HG03045 (cell line): Measurements from ENCODE around the gene DUS3L.
"Not testable (repeated sequence)": the region's sequence is repeated elsewhere in the genome, so short reads cannot be mapped to it uniquely, and the experiment has no call there.

Experiments used
- ATAC-seq: cut with Tn5 transposase; IDR thresholded peaks from one replicate; pipeline ENCODE4 v1.9.1; 2021; ENCODE audit warnings: mild to moderate bottlenecking, moderate library complexity; ENCODE audit not compliant: unreplicated experiment

The DUS3L gene

GRCh38 chr19:5775668-5776309, 15.2 kb downstream of the DUS3L start:
- no peak for ATAC-seq

DNA sequence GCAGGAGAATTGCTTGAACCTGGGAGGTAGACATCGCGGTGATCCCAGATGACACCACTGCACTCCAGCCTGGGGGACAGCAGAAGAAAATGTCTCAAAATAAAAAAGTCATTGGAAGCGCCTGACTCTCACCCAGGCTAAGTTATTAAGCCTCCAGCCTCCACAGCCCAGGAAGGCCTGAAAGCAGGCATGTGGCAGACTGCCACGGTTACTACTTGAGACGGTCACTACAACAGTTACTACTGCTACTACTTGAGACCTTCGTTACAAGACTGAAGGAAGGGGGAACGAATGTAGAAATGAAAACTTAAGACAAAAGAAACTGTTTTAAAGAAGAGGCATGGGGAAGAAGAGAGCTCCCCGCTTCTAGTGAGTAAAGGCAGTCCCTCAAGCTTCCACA, 16.0 kb downstream of the DUS3L start:
- no peak for ATAC-seq

DNA sequence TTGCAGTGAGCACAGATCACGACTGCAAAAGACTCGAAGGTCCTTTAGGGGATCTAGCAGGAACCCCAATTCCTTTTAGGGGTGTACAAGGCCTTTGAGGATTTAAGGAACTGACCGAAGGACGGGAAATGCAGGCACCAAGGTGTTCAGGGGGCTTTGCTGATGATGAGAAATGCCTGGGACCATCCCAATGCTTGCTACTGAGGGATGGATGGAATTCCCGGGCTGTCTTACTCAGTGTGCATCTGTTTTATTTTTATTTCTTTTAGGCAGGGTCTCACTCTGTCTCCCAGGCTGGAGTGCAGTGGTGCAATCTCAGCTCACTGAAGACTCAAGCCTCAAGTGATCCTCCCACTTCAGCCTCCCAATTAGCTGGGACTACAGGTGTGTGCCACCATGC, 17.7 kb downstream of the DUS3L start:
- ATAC-seq: no peak

GRCh38 chr19:5772416-5772815, 18.5 kb downstream of the DUS3L start:
- ATAC-seq: no peak

GRCh38 chr19:5767949-5768348, 23.0 kb downstream of the DUS3L start:
- ATAC-seq: no peak

GRCh38 chr19:5765220-5765619, 25.7 kb downstream of the DUS3L start:
- ATAC-seq: no peak

- no peak for ATAC-seq
Measured at GRCh38 chr19:5762608-5763217, 28.2 kb downstream of the DUS3L start.

GRCh38 chr19:5753743-5754142, 37.2 kb downstream of the DUS3L start:
- no peak for ATAC-seq

GRCh38 chr19:5751709-5752108, 39.3 kb downstream of the DUS3L start:
- ATAC-seq: no peak

GRCh38 chr19:5749505-5749904, 41.5 kb downstream of the DUS3L start:
- no peak for ATAC-seq

DNA sequence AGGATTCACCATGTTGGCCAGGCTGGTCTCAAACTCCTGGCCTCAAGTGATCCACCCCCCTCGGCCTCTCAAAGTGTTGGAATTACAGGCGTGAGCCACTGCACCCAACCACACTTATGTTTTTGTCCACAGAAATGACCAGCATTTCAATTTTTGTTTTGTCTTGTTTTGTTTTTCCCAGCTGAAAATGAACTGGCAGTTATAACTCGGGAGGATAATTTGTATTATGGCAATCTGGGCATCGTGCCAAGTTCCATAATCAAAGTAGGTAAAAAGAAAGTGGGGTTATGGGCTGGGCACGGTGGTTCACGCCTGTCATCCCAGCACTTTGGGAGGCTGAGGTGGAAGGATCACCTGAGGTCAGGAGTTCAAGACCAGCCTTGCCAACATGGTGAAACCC, 42.0 kb downstream of the DUS3L start:
- not testable (repeated sequence) for ATAC-seq

DNA sequence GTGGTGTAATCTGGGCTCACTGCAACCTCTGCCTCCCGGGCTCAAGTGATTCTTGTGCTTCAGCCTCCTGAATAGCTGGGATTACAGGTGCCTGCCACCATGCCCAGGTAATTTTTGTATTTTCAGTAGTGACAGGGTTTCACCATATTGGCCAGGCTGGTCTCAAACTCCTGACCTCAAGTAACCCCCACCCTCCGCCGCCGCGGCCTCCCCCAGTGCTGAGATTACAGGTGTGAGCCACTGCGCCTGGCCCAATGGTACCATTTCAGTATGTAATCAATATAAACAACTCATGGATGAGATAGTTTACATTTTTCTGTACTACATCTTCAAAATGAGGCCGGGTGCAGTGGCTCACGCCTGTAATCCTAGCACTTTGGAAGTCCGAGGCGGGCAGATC, 46.0 kb downstream of the DUS3L start:
- not testable (repeated sequence) for ATAC-seq

DNA sequence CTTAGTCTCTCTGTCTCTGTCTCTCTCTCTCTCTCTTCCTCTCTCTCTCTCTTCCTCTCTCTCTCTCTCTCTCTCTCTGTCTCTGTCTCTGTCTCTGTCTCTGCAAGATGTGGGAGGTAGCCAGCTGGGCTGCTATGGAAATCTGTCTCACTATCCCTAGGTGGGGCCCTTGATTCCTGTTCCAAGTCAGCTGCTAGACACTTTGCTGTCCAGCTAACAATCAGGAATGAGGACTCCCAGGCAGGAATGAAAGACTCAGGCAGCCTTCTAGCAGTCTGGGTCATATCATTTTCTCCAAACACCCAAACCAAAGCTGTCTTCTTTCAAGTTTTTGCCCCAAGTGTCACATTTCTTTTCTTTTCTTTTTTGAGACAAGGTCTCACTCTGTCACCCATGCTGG, 47.3 kb downstream of the DUS3L start:
- no peak for ATAC-seq

- no peak for ATAC-seq
Measured at GRCh38 chr19:5742051-5742450, 48.9 kb downstream of the DUS3L start.

DNA sequence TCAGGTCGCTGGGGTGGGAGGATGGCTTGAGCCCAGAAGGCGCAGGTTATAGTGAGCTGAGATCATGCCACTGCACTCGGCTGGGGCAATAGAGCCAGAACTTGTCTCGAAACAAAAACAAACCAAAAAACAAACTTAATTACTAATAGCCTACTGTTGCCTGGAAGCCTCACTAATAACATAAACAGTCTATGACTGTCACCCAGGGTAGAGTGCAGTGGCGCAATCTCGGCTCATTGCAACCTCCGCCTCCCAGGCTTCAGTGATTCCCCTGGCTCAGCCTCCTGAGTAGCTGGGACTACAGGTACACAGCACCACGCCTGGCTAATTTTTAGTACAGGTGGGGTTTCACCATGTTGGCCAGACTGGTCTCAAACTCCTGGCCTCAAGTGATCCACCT, 52.5 kb downstream of the DUS3L start:
- ATAC-seq: no peak
